Measurements from ENCODE around the gene NPFFR2. TPM values are rescaled to one million over a fixed set of nuclear protein-coding genes. Genes with fewer than 3 reads are reported as not detected.
"Not testable (repeated sequence)": the region's sequence is repeated elsewhere in the genome, so short reads cannot be mapped to it uniquely, and the experiment has no call there.

NPFFR2 gene
- total and polyA plus RNA-seq, 9 donors: 0.23 to 1.1 (median 0.52) TPM

DNA sequence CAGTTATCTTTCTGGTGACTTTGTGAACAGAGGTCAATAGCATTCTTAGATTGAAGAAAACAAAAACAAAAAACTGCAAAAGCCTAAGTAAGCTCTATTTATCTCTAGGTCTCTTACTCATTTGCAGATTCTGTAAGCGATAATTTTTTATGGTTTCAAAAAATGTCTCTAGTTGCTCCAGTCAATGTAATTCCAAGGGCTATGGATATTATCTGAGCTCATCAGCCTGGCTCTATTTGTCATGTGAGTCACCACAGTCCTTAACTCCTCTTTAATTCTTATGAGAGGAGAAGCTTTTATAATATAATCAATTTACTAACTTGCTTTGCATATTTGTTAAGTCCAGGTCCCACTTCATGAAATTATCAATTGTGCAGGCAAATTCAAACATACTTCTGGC, 79.1 kb downstream of the NPFFR2 start:
- WGBS (ENCODE audit: insufficient coverage): no CpG with 5 or more reads among the region's 1 CpG
- H3K27ac ChIP-seq (ENCODE audit: low read length): no peak overlapping the region
- no peaks in the 10 kb centered on the region for H3K9me3 ChIP-seq (replicated peaks; ENCODE audit: control insufficient read depth, low read depth, low read length)

GRCh38 chr4:72111863-72112262, 80.1 kb downstream of the NPFFR2 start:
- H3K27me3 ChIP-seq (ENCODE audit: control insufficient read depth, insufficient read depth, low read length): no peaks in the 10 kb centered on the region
- H3K4me3 ChIP-seq (ENCODE audit: low read length): no peak overlapping the region
- H3K27ac ChIP-seq (ENCODE audit: low read length): no peak overlapping the region
- H3K9me3 ChIP-seq (replicated peaks; ENCODE audit: control insufficient read depth, low read depth, low read length): no peaks in the 10 kb centered on the region
- H3K4me1 ChIP-seq (ENCODE audit: control insufficient read depth, insufficient read depth, low read length): no peaks in the 10 kb centered on the region
- no peak for DNase-seq
- H3K36me3 ChIP-seq (ENCODE audit: control insufficient read depth, insufficient read depth, low read length): no peaks in the 10 kb centered on the region

More for the DNA sequence above, 79.1 kb downstream of the NPFFR2 start:
- no peaks in the 10 kb centered on the region for H3K4me1 ChIP-seq (ENCODE audit: control insufficient read depth, insufficient read depth, low read length)
- DNase-seq: no peak
- H3K27me3 ChIP-seq (ENCODE audit: control insufficient read depth, insufficient read depth, low read length): no peaks in the 10 kb centered on the region
- no peak overlapping the region for H3K4me3 ChIP-seq (ENCODE audit: low read length)
- H3K36me3 ChIP-seq (ENCODE audit: control insufficient read depth, insufficient read depth, low read length): no peaks in the 10 kb centered on the region

DNA sequence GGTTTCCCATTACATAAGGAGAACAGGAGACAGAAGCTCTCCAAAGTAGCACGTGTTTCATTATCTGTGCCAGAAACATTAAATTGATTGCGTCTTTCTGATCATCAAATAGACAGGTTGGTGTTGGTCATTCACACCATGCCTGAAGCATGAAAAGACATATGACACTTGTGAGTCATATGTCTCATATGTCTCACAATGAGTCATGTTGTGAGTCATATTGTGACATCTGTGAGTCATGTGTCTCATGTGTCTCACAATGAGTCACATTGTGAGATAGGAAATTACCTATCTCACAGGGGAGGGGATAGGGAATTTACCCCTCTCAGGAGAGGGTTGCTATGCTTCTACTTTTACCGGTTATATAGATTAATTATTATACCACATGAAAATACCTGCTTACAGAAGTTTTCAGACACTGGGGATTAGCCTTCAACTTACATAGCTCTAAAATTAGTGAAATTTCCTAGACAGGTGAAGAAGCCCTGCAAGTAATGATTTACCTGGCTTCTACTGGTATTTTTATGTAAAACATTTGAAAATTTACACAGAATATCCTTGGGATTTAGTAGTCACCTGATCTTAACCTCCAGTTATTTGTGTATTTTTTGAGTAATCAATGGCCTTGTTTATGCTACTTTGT, 80.8 kb downstream of the NPFFR2 start:
- 92% methylated on average over 2 of the region's 3 CpGs for whole genome bisulfite sequencing (ENCODE audit: insufficient coverage)

DNA sequence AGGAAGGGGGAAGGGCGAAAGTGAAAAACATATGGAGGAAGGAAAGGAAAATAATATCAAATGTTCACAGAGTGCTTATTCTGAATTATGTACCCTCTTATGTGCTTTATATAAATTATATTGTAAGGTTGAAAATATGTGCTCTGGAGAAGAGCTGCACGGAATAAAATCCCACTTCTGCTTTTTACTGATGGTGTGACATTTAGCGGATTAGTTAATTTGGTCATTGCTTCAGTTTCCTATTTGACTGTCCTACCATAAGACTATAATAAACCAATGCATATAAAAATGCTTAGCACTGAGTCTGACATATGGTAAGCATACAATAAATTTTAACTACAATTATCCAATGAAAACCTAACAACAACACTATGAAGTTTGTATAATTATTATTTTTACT, 86.2 kb downstream of the NPFFR2 start:
- no peak overlapping the region for H3K4me3 ChIP-seq (ENCODE audit: low read length)
- no peaks in the 10 kb centered on the region for H3K4me1 ChIP-seq (ENCODE audit: control insufficient read depth, insufficient read depth, low read length)
- DNase-seq: no peak
- H3K9me3 ChIP-seq (replicated peaks; ENCODE audit: control insufficient read depth, low read depth, low read length): no peaks in the 10 kb centered on the region
- no peak overlapping the region for H3K27ac ChIP-seq (ENCODE audit: low read length)
- no peaks in the 10 kb centered on the region for H3K27me3 ChIP-seq (ENCODE audit: control insufficient read depth, insufficient read depth, low read length)
- no CpG with 5 or more reads among the region's 3 CpGs for WGBS (ENCODE audit: insufficient coverage)
- H3K36me3 ChIP-seq (ENCODE audit: control insufficient read depth, insufficient read depth, low read length): no peaks in the 10 kb centered on the region

More for the DNA sequence above, 80.8 kb downstream of the NPFFR2 start:
- no peak overlapping the region for H3K27ac ChIP-seq (ENCODE audit: low read length)
- H3K27me3 ChIP-seq (ENCODE audit: control insufficient read depth, insufficient read depth, low read length): no peaks in the 10 kb centered on the region
- H3K36me3 ChIP-seq (ENCODE audit: control insufficient read depth, insufficient read depth, low read length): no peaks in the 10 kb centered on the region
- no peak for DNase-seq
- no peaks in the 10 kb centered on the region for H3K4me1 ChIP-seq (ENCODE audit: control insufficient read depth, insufficient read depth, low read length)
- no peak overlapping the region for H3K4me3 ChIP-seq (ENCODE audit: low read length)
- H3K9me3 ChIP-seq (replicated peaks; ENCODE audit: control insufficient read depth, low read depth, low read length): no peaks in the 10 kb centered on the region

DNA sequence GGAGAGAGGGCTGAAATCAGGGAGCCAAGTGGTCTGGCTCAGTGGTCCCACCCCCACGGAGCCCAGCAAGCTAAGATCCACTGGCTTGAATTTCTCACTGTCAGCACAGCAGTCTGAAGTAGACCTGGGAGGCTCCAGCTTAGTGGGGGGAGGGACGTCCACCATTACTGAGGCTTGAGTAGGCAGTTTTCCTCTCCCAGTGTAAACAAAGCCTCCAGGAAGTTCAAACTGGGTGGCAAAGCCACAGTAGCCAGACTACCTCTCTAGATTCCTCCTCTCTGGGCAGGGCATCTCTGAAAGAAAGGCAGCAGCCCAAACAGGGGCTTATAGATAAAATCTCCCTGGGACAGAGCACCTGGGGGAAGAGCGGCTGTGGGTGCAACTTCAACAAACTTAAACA, 88.1 kb downstream of the NPFFR2 start:
- Histone ChIP-seq H3K9me3 (replicated peaks; ENCODE audit: control insufficient read depth, low read depth, low read length) (no peaks in the 10 kb centered on the region), H3K27me3 (ENCODE audit: control insufficient read depth, insufficient read depth, low read length) (no peaks in the 10 kb centered on the region), H3K27ac (ENCODE audit: low read length) (no peak overlapping the region), H3K36me3 (ENCODE audit: control insufficient read depth, insufficient read depth, low read length) (no peaks in the 10 kb centered on the region), H3K4me1 (ENCODE audit: control insufficient read depth, insufficient read depth, low read length) (no peaks in the 10 kb centered on the region), H3K4me3 (ENCODE audit: low read length) (no peak overlapping the region)
- no peak for DNase-seq
- WGBS (ENCODE audit: insufficient coverage): 44% methylated on average over 2 of the region's 3 CpGs

DNA sequence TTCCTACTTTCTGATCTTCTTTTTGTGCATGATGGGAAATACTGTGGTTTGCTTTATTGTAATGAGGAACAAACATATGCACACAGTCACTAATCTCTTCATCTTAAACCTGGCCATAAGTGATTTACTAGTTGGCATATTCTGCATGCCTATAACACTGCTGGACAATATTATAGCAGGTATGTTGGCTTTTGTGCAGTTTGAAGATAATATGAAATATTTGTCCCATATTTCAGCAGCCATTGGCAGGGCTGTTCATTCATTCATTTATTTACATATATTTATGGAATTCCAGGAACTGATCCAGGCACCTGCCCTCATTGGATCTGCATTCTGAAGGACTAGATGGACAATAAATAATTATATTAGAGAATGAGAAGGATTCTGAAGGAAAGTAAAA, 96.9 kb downstream of the NPFFR2 start:
- H3K4me3 ChIP-seq (ENCODE audit: low read length): no peak overlapping the region
- no peak overlapping the region for H3K27ac ChIP-seq (ENCODE audit: low read length)
- H3K4me1 ChIP-seq (ENCODE audit: control insufficient read depth, insufficient read depth, low read length): no peaks in the 10 kb centered on the region
- H3K27me3 ChIP-seq (ENCODE audit: control insufficient read depth, insufficient read depth, low read length): no peaks in the 10 kb centered on the region
- no peaks in the 10 kb centered on the region for H3K9me3 ChIP-seq (replicated peaks; ENCODE audit: control insufficient read depth, low read depth, low read length)
- no peaks in the 10 kb centered on the region for H3K36me3 ChIP-seq (ENCODE audit: control insufficient read depth, insufficient read depth, low read length)
- no peak for DNase-seq

GRCh38 chr4:72136429-72136828, 104.6 kb downstream of the NPFFR2 start:
- DNase-seq: no peak
- Histone ChIP-seq H3K36me3 (ENCODE audit: control insufficient read depth, insufficient read depth, low read length) (no peaks in the 10 kb centered on the region), H3K4me3 (ENCODE audit: low read length) (no peak overlapping the region), H3K27ac (ENCODE audit: low read length) (no peak overlapping the region), H3K4me1 (ENCODE audit: control insufficient read depth, insufficient read depth, low read length) (no peaks in the 10 kb centered on the region), H3K27me3 (ENCODE audit: control insufficient read depth, insufficient read depth, low read length) (no peaks in the 10 kb centered on the region), H3K9me3 (replicated peaks; ENCODE audit: control insufficient read depth, low read depth, low read length) (no peaks in the 10 kb centered on the region)
- WGBS (ENCODE audit: insufficient coverage): no CpG with 5 or more reads among the region's 6 CpGs

DNA sequence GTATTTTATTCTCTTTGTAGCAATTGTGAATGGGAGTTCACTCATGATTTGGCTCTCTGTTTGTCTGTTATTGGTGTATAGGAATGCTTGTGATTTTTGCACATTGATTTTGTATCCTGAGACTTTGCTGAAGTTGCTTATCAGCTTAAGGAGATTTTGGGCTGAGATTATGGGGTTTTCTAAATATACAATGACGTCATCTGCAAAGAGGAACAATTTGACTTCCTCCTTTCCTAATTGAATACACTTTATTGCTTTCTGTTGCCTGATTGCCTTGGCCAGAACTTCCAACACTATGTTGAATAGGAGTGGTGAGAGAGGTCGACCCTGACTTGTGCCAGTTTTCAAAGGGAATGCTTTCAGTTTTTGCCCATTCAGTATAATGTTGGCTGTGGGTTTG, 108.2 kb downstream of the NPFFR2 start:
- not testable (repeated sequence) for H3K4me1 ChIP-seq (ENCODE audit: control insufficient read depth, insufficient read depth, low read length); H3K27me3 ChIP-seq (ENCODE audit: control insufficient read depth, insufficient read depth, low read length); H3K27ac ChIP-seq (ENCODE audit: low read length); H3K4me3 ChIP-seq (ENCODE audit: low read length); DNase-seq; H3K36me3 ChIP-seq (ENCODE audit: control insufficient read depth, insufficient read depth, low read length); H3K9me3 ChIP-seq (replicated peaks; ENCODE audit: control insufficient read depth, low read depth, low read length)
- WGBS (ENCODE audit: insufficient coverage): no CpG with 5 or more reads among the region's 2 CpGs

DNA sequence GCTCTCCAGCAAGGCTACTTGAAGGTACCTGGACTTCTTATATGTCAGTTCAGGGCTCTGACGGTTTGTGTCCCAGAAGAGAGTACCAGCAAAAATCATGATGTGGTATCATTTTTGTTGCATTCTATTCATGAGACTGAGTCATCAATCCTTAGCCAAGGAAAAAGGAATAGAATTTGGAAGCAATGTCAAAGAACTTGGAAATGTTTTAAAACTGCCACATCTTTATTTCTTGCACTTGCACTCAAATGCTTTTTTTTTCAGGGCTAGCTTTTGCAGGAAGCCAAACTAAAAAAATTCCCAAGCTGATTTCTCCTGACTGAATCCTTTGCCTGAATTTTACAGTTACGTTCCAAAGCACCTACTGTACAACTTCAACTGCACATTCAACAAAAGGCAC, 112.4 kb downstream of the NPFFR2 start:
- H3K27me3 ChIP-seq (ENCODE audit: control insufficient read depth, insufficient read depth, low read length): no peaks in the 10 kb centered on the region
- no peak overlapping the region for H3K27ac ChIP-seq (ENCODE audit: low read length)
- DNase-seq: peak; percentile 25
- no peak overlapping the region for H3K4me3 ChIP-seq (ENCODE audit: low read length)
- no peaks in the 10 kb centered on the region for H3K9me3 ChIP-seq (replicated peaks; ENCODE audit: control insufficient read depth, low read depth, low read length)
- H3K4me1 ChIP-seq (ENCODE audit: control insufficient read depth, insufficient read depth, low read length): no peaks in the 10 kb centered on the region
- no CpG with 5 or more reads among the region's 2 CpGs for WGBS (ENCODE audit: insufficient coverage)
- H3K36me3 ChIP-seq (ENCODE audit: control insufficient read depth, insufficient read depth, low read length): no peaks in the 10 kb centered on the region

DNA sequence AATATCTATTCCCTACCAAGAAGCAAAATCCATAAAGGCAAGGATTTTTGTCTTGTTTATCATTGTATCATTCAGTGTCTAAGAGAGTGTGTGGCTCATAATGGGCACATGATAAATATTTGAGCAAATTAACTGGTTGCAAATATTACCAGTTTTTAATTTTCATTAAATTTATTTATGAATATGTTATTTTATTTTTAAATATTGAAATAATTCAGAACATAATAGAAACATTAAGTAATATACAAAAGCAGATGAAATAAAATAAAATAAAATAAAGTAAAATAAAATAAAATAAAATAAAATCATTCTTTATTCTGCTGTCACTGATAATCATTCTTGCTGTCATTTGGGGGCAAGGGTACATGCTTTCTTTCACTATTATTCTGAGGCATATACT, 120.9 kb downstream of the NPFFR2 start:
- Histone ChIP-seq H3K9me3 (replicated peaks; ENCODE audit: control insufficient read depth, low read depth, low read length) (no peaks in the 10 kb centered on the region), H3K36me3 (ENCODE audit: control insufficient read depth, insufficient read depth, low read length) (no peaks in the 10 kb centered on the region)

GRCh38 chr4:72153634-72154033, 121.8 kb downstream of the NPFFR2 start:
- not testable (repeated sequence) for H3K4me1 ChIP-seq (ENCODE audit: control insufficient read depth, insufficient read depth, low read length); H3K9me3 ChIP-seq (replicated peaks; ENCODE audit: control insufficient read depth, low read depth, low read length); H3K36me3 ChIP-seq (ENCODE audit: control insufficient read depth, insufficient read depth, low read length); DNase-seq; H3K4me3 ChIP-seq (ENCODE audit: low read length); H3K27ac ChIP-seq (ENCODE audit: low read length); H3K27me3 ChIP-seq (ENCODE audit: control insufficient read depth, insufficient read depth, low read length)
- no CpG with 5 or more reads among the region's 8 CpGs for WGBS (ENCODE audit: insufficient coverage)

More for the DNA sequence above, 120.9 kb downstream of the NPFFR2 start:
- Histone ChIP-seq H3K27me3 (ENCODE audit: control insufficient read depth, insufficient read depth, low read length) (no peaks in the 10 kb centered on the region), H3K27ac (ENCODE audit: low read length) (no peak overlapping the region), H3K4me1 (ENCODE audit: control insufficient read depth, insufficient read depth, low read length) (no peaks in the 10 kb centered on the region), H3K4me3 (ENCODE audit: low read length) (no peak overlapping the region)
- DNase-seq: no peak

Data from muscle of leg (tissue), 11 donors.